ENCODE results near the gene NTSR1. TPM values are rescaled to one million over a fixed set of nuclear protein-coding genes. Genes with fewer than 3 reads are reported as not detected.

The NTSR1 gene
- total and polyA plus RNA-seq, 2 experiments from 2014 or later = not detected

- H3K9me2 ChIP-seq (ENCODE audit: insufficient read depth) = no peaks in the 10 kb centered on the region
Observed at GRCh38 chr20:62787866-62788265, 79.2 kb downstream of the NTSR1 start.

GRCh38 chr20:62788607-62789006 lies 80.0 kb downstream of the NTSR1 start:
- no peak overlapping the region for H3K4me2 ChIP-seq (ENCODE audit: unreplicated experiment)
- no peaks in the 10 kb centered on the region for H4K20me1 ChIP-seq (ENCODE audit: insufficient read depth)
- H3K36me3 ChIP-seq (ENCODE audit: low read depth) = no peaks in the 10 kb centered on the region
- WGBS, 2 experiments (ENCODE audit: low coverage in 1 of 2, low lambda C conversion rate in 2 of 2, missing lambda C conversion rate in 2 of 2) = 64 to 66% methylated on average over 15 of the region's 15 CpGs
- no peak overlapping the region for H2AFZ ChIP-seq
- H3K27ac ChIP-seq = no peak overlapping the region
- H3K9ac ChIP-seq = no peak overlapping the region
- TF ChIP-seq EZH2phosphoT487 (IDR thresholded peaks at IDR 0.05; ENCODE audit: insufficient read depth, low read depth) (no peak), EZH2 (IDR thresholded peaks at IDR 0.05; ENCODE audit: insufficient read depth, poor library complexity, severe bottlenecking) (no peak)
- H3K9me2 ChIP-seq (ENCODE audit: insufficient read depth) = no peaks in the 10 kb centered on the region
- H3K79me2 ChIP-seq (ENCODE audit: insufficient read depth) = no peaks in the 10 kb centered on the region
- in situ Hi-C loops (cut with MboI) = loop anchor here (10.0 to 25.0 kb wide), 2 partner anchors 114 to 276 kb away; no protein-coding TSS in a partner anchor
- H3K4me1 ChIP-seq (ENCODE audit: insufficient read depth) = peaks cover 11% of the 10 kb centered on the region; the same call in 1 of the 2 replicates
- H3K4me3 ChIP-seq = no peak overlapping the region
- no peaks in the 10 kb centered on the region for H3K9me3 ChIP-seq (ENCODE audit: low read depth)
- no peaks in the 10 kb centered on the region for H3K27me3 ChIP-seq (replicated peaks; ENCODE audit: insufficient read depth)
- DNase-seq = no peak
- peaks cover 10% of the 10 kb centered on the region; the same call in 1 of the 2 replicates for H3F3A ChIP-seq (ENCODE audit: insufficient read depth)

More at GRCh38 chr20:62787866-62788265, 79.2 kb downstream of the NTSR1 start:
- peaks cover 10% of the 10 kb centered on the region; the same call in 1 of the 2 replicates for H3F3A ChIP-seq (ENCODE audit: insufficient read depth)
- no peaks in the 10 kb centered on the region for H4K20me1 ChIP-seq (ENCODE audit: insufficient read depth)
- no peak for DNase-seq
- H3K4me2 ChIP-seq (ENCODE audit: unreplicated experiment) = no peak overlapping the region
- H2AFZ ChIP-seq = no peak overlapping the region
- no peak overlapping the region for H3K27ac ChIP-seq
- H3K36me3 ChIP-seq (ENCODE audit: low read depth) = no peaks in the 10 kb centered on the region
- TF ChIP-seq EZH2phosphoT487 (IDR thresholded peaks at IDR 0.05; ENCODE audit: insufficient read depth, low read depth) (no peak), EZH2 (IDR thresholded peaks at IDR 0.05; ENCODE audit: insufficient read depth, poor library complexity, severe bottlenecking) (no peak)
- 53 to 57% methylated on average over 5 of the region's 5 CpGs for WGBS, 2 experiments (ENCODE audit: low coverage in 1 of 2, low lambda C conversion rate in 2 of 2, missing lambda C conversion rate in 2 of 2)
- 0 out of 2 replicates have a peak, but pooled peaks cover 10% of the 10 kb centered on the region for H3K4me1 ChIP-seq (ENCODE audit: insufficient read depth)
- no peak overlapping the region for H3K9ac ChIP-seq
- H3K9me3 ChIP-seq (ENCODE audit: low read depth) = no peaks in the 10 kb centered on the region
- H3K4me3 ChIP-seq = no peak overlapping the region
- no peaks in the 10 kb centered on the region for H3K79me2 ChIP-seq (ENCODE audit: insufficient read depth)
- in situ Hi-C loops (cut with MboI) = loop anchor here (10.0 to 25.0 kb wide), 2 partner anchors 113 to 276 kb away; no protein-coding TSS in a partner anchor
- H3K27me3 ChIP-seq (replicated peaks; ENCODE audit: insufficient read depth) = no peaks in the 10 kb centered on the region

GRCh38 chr20:62790075-62790474 lies 81.4 kb downstream of the NTSR1 start:
- WGBS, 2 experiments (ENCODE audit: low coverage in 1 of 2, low lambda C conversion rate in 2 of 2, missing lambda C conversion rate in 2 of 2) = 69 to 72% methylated on average over 11 to 12 of the region's 12 CpGs
- in situ Hi-C loops (cut with MboI) = loop anchor here (25.0 kb wide), 1 partner anchor 278 kb away; no protein-coding TSS in a partner anchor

DNA sequence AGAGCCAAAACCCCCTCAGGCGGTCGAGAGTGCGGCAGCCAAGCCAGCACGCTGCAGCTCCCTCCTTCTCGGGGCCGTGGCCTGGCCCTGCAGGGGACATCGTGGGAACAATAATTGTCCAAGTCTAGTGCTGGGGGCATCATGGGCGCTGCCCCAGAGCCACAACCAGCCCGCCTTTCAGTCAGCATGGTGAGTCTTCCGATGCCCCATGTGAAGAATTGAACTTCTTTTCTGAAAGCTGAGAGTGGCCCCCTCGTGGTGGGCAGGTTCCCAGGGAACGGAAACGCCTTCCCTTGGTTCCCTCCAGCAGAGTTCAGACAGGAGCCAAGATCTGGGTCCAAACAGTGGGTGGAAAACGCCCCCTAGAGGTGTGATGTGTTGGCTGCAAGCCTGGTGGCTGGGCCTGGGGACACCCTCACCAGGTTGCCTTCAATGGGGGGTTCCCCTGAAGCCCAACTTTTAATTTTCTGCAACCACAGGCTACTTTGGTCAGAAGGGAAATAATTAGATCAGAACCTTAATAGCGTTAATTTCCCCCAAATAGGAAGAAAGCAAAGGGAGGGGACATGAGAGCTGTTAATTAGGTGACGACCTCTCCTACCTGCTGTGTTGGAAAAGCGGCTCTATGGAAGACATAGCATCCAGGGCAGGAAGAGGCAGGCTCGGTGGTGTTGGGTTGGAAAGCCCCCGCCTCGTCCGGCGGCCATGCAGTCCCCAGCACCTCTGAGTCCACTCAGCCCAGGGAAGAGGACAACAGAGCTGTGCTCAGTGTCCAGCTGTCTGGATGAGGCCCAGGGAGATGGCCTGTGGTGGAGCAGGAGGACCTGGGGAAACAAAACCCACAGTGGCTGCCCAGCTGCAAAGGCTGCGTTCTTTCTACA lies 82.9 kb downstream of the NTSR1 start:
- Histone ChIP-seq H3K36me3 (ENCODE audit: low read depth) (no peaks in the 10 kb centered on the region), H3K4me2 (ENCODE audit: unreplicated experiment) (peak overlapping the region; percentile 42), H2AFZ (0 out of 2 replicates have a peak overlapping the region, but pooled peaks have one; percentile 20), H4K20me1 (ENCODE audit: insufficient read depth) (no peaks in the 10 kb centered on the region), H3K4me3 (no peak overlapping the region), H3K4me1 (ENCODE audit: insufficient read depth) (peaks cover 14% of the 10 kb centered on the region; the same call in 1 of the 2 replicates), H3K9me2 (ENCODE audit: insufficient read depth) (no peaks in the 10 kb centered on the region), H3F3A (ENCODE audit: insufficient read depth) (peaks cover 16% of the 10 kb centered on the region), H3K9me3 (ENCODE audit: low read depth) (no peaks in the 10 kb centered on the region), H3K79me2 (ENCODE audit: insufficient read depth) (no peaks in the 10 kb centered on the region), H3K27me3 (replicated peaks; ENCODE audit: insufficient read depth) (no peaks in the 10 kb centered on the region), H3K27ac (no peak overlapping the region), H3K9ac (no peak overlapping the region)
- TF ChIP-seq EZH2phosphoT487 (IDR thresholded peaks at IDR 0.05; ENCODE audit: insufficient read depth, low read depth) = no peak
- no peak for TF ChIP-seq EZH2 (IDR thresholded peaks at IDR 0.05; ENCODE audit: insufficient read depth, poor library complexity, severe bottlenecking)
- DNase-seq = peak; percentile 92
- in situ Hi-C loops (cut with MboI) = loop anchor here (25.0 kb wide), 1 partner anchor 279 kb away; no protein-coding TSS in a partner anchor
- 18 to 19% methylated on average over 23 of the region's 23 CpGs for WGBS, 2 experiments (ENCODE audit: low coverage in 1 of 2, low lambda C conversion rate in 2 of 2, missing lambda C conversion rate in 2 of 2)

More at GRCh38 chr20:62790075-62790474, 81.4 kb downstream of the NTSR1 start:
- DNase-seq = no peak
- Histone ChIP-seq H3K79me2 (ENCODE audit: insufficient read depth) (no peaks in the 10 kb centered on the region), H3K4me1 (ENCODE audit: insufficient read depth) (peaks cover 14% of the 10 kb centered on the region; the same call in 1 of the 2 replicates), H3K4me2 (ENCODE audit: unreplicated experiment) (no peak overlapping the region), H3F3A (ENCODE audit: insufficient read depth) (peaks cover 10% of the 10 kb centered on the region; the same call in 1 of the 2 replicates), H3K4me3 (no peak overlapping the region), H3K9ac (no peak overlapping the region), H3K27me3 (replicated peaks; ENCODE audit: insufficient read depth) (no peaks in the 10 kb centered on the region), H3K9me3 (ENCODE audit: low read depth) (no peaks in the 10 kb centered on the region), H4K20me1 (ENCODE audit: insufficient read depth) (no peaks in the 10 kb centered on the region), H3K9me2 (ENCODE audit: insufficient read depth) (no peaks in the 10 kb centered on the region), H3K27ac (no peak overlapping the region), H2AFZ (no peak overlapping the region), H3K36me3 (ENCODE audit: low read depth) (no peaks in the 10 kb centered on the region)
- TF ChIP-seq EZH2phosphoT487 (IDR thresholded peaks at IDR 0.05; ENCODE audit: insufficient read depth, low read depth) (no peak), EZH2 (IDR thresholded peaks at IDR 0.05; ENCODE audit: insufficient read depth, poor library complexity, severe bottlenecking) (no peak)
